ENCODE data around the gene TMEM72.

GRCh38 chr10:44925811-44926750, 14.9 kb downstream of the TMEM72 start:
- TF ChIP-seq POLR2A (IDR thresholded peaks at IDR 0.05; ENCODE audit: low read depth, low read length) = no peak
- TF ChIP-seq POLR2AphosphoS5 (IDR thresholded peaks at IDR 0.05; ENCODE audit: low read depth, low read length) = no peak
- TF ChIP-seq SPI1 (IDR thresholded peaks at IDR 0.05; ENCODE audit: low read depth, low read length) = no peak

All from GM12891 (cell line).